CD14-positive monocyte (primary cell): ENCODE measurements around the gene XYLT1. TPM values are rescaled to one million over a fixed set of nuclear protein-coding genes. Genes with fewer than 3 reads are reported as not detected.

Experiments used
- DNase-seq, 3 donors: peaks; one replicate each; pipeline ENCODE4 v3.0.0-alpha.2; 2011 to 2022
- H2AFZ ChIP-seq: 2 replicates; pipeline ENCODE4 v1.6.0; 2012; ENCODE audit warnings: mild to moderate bottlenecking, low read depth, low read length, inconsistent platforms; ENCODE audit not compliant: insufficient read depth, poor library complexity, severe bottlenecking
- H3K27ac ChIP-seq, 2 donors: 1 replicate in 1 of 2; 2 replicates in 1 of 2; pipeline ENCODE4 v1.5.1; 2012 to 2013; ENCODE audit warnings: low read length in 2 of 2, control low read depth in 1 of 2, inconsistent platforms in 1 of 2, low read depth in 1 of 2, mild to moderate bottlenecking in 1 of 2
- H3K27me3 ChIP-seq, 2 donors: one replicate each; pipeline versions ENCODE4 v1.6.0 to v1.6.1; 2011 to 2013; ENCODE audit warnings: low read length in 2 of 2; ENCODE audit not compliant: control insufficient read depth in 2 of 2, insufficient read depth in 2 of 2
- H3K36me3 ChIP-seq, 2 donors: replicated peaks in 1 of 2; 1 replicate in 1 of 2; 2 replicates in 1 of 2; pipeline versions ENCODE4 v1.5.1 to v1.6.1; 2012 to 2013; ENCODE audit warnings: low read length in 2 of 2, control low read depth in 1 of 2, inconsistent platforms in 1 of 2, mild to moderate bottlenecking in 1 of 2; ENCODE audit not compliant: insufficient read depth in 2 of 2, control insufficient read depth in 1 of 2
- H3K4me1 ChIP-seq, 2 donors: 1 replicate in 1 of 2; 2 replicates in 1 of 2; pipeline versions ENCODE4 v1.5.1 to v1.6.1; 2012 to 2013; ENCODE audit warnings: low read length in 2 of 2, control low read depth in 1 of 2, inconsistent platforms in 1 of 2, mild to moderate bottlenecking in 1 of 2, moderate library complexity in 1 of 2; ENCODE audit not compliant: insufficient read depth in 2 of 2, control insufficient read depth in 1 of 2
- H3K4me2 ChIP-seq: replicated peaks from 2 replicates; pipeline ENCODE3; 2012; ENCODE audit warnings: low read length, moderate library complexity, mild to moderate bottlenecking; ENCODE audit not compliant: poor library complexity, severe bottlenecking; ENCODE audit errors: extremely low read depth
- H3K4me3 ChIP-seq, 3 experiments: fragments of 200-600 bp in 1 of 3; sonication (generic) in 1 of 3; replicated peaks in 1 of 3; 1 replicate in 2 of 3; 2 replicates in 1 of 3; pipeline ENCODE4 v1.5.1; 2011 to 2013; ENCODE audit warnings: low read length in 3 of 3, mild to moderate bottlenecking in 3 of 3, control low read depth in 2 of 3, low read depth in 2 of 3, inconsistent platforms in 1 of 3, moderate library complexity in 1 of 3
- H3K79me2 ChIP-seq: 2 replicates; pipeline ENCODE4 v1.6.0; 2012; ENCODE audit warnings: mild to moderate bottlenecking, control low read depth, inconsistent platforms, low read length, moderate library complexity; ENCODE audit not compliant: insufficient read depth
- H3K9ac ChIP-seq: 2 replicates; pipeline ENCODE4 v1.6.0; 2017; ENCODE audit warnings: low read length, mild to moderate bottlenecking; ENCODE audit not compliant: insufficient read depth, poor library complexity, severe bottlenecking
- H3K9me3 ChIP-seq, 2 donors: replicated peaks in 1 of 2; 1 replicate in 1 of 2; 2 replicates in 1 of 2; pipeline versions ENCODE4 v1.5.1 to v1.6.1; 2012 to 2013; ENCODE audit warnings: low read length in 2 of 2, control low read depth in 1 of 2; ENCODE audit not compliant: control insufficient read depth in 1 of 2, insufficient read depth in 1 of 2
- H4K20me1 ChIP-seq: 2 replicates; pipeline ENCODE4 v1.6.0; 2012; ENCODE audit warnings: mild to moderate bottlenecking, low read length, control low read depth, moderate library complexity; ENCODE audit not compliant: insufficient read depth
- H3K27ac Mint-ChIP-seq, 7 donors: one replicate each; pipeline ENCODE4 v1.8.0; 2020; ENCODE audit warnings: mild to moderate bottlenecking in 7 of 7, mixed read lengths in 7 of 7, moderate library complexity in 6 of 7, inconsistent platforms in 2 of 7
- H3K27me3 Mint-ChIP-seq, 3 donors: one replicate each; pipeline ENCODE4 v1.8.0; 2021 to 2022; ENCODE audit warnings: low read depth in 3 of 3, mild to moderate bottlenecking in 3 of 3, mixed read lengths in 3 of 3, moderate library complexity in 3 of 3, inconsistent platforms in 1 of 3
- H3K36me3 Mint-ChIP-seq, 2 donors: one replicate each; pipeline ENCODE4 v1.8.0; 2020; ENCODE audit warnings: mixed read lengths in 2 of 2, inconsistent platforms in 1 of 2, mild to moderate bottlenecking in 1 of 2
- H3K4me1 Mint-ChIP-seq: one replicate; pipeline ENCODE4 v1.8.0; 2020; ENCODE audit warnings: mild to moderate bottlenecking, mixed read lengths
- H3K4me3 Mint-ChIP-seq, 2 donors: one replicate each; pipeline ENCODE4 v1.8.0; 2020; ENCODE audit warnings: mild to moderate bottlenecking in 2 of 2, mixed read lengths in 2 of 2, moderate library complexity in 1 of 2
- H3K9me3 Mint-ChIP-seq, 7 donors: one replicate each; pipeline ENCODE4 v1.8.0; 2020 to 2022; ENCODE audit warnings: mixed read lengths in 7 of 7, mild to moderate bottlenecking in 6 of 7, moderate library complexity in 6 of 7, inconsistent platforms in 2 of 7
- CTCF ChIP-seq: fragments of 200-600 bp; IDR thresholded peaks from one replicate; pipeline ENCODE4 v1.8.0; 2022; ENCODE audit warnings: antibody characterized with exemption, mild to moderate bottlenecking
- WGBS: methylation state at CpG from one replicate; pipeline ENCODE4 v1.1.5; 2013; ENCODE audit warnings: missing lambda C conversion rate; ENCODE audit not compliant: insufficient coverage; 5-methylcytosine and 5-hydroxymethylcytosine counted together
- intact Hi-C, 2 donors: fragments of 100-400 bp; cut with micrococcal nuclease; formaldehyde crosslinking; loops; one replicate each; pipeline versions ENCODE4 v1.15.0 to v1.15.1; 2023
- polyA plus RNA-seq, 3 donors: library from polyadenylated mRNA; depleted of rRNA in 1 of 3; unstranded in 2 of 3; stranded (reverse) in 1 of 3; fragments of 300-500 nt in 2 of 3; fragments of >200 nt in 1 of 3; fragmentation: Illumina TruSeq in 2 of 3; gene quantifications; 1 replicate in 2 of 3; 2 replicates in 1 of 3; pipeline ENCODE4 v1.2.3, GENCODE V29; 2012 to 2021

XYLT1 gene
- polyA plus RNA-seq, 3 donors = 0.51 to 9.4 (median 1.6) TPM

- H3K36me3 Mint-ChIP-seq = peaks cover 17 to 37% of the 10 kb centered on the region in 2 donors
- Histone ChIP-seq H3K4me3 (no peak overlapping the region), H3K79me2 (peaks cover 8% of the 10 kb centered on the region), H3K9me3 (no peaks in the 10 kb centered on the region), H4K20me1 (no peaks in the 10 kb centered on the region), H3K36me3 (no peaks in the 10 kb centered on the region), H3K4me1 (peaks cover 55 to 59% of the 10 kb centered on the region in 2 donors), H3K9ac (no peak overlapping the region), H3K27me3 (no peaks in the 10 kb centered on the region), H2AFZ (no peak overlapping the region), H3K4me2 (no peak overlapping the region), H3K27ac (no peak overlapping the region)
- TF ChIP-seq CTCF = no peak
- no peak overlapping the region for H3K27ac Mint-ChIP-seq
- intact Hi-C loops = no loop called here
- H3K9me3 Mint-ChIP-seq = no peaks in the 10 kb centered on the region
- H3K27me3 Mint-ChIP-seq = peaks cover 0 to 3% (median 0%) of the 10 kb centered on the region in 3 donors
- H3K4me1 Mint-ChIP-seq = peaks cover 66% of the 10 kb centered on the region
- 97% methylated on average over 13 of the region's 17 CpGs for WGBS
- DNase-seq = no peak
- no peak overlapping the region for H3K4me3 Mint-ChIP-seq
Observed at GRCh38 chr16:17160920-17161431, 309.8 kb downstream of the XYLT1 start.

- H3K4me2 ChIP-seq = no peak overlapping the region
- no peaks in the 10 kb centered on the region for H4K20me1 ChIP-seq
- no peak overlapping the region for H3K4me3 ChIP-seq
- no peaks in the 10 kb centered on the region for H3K27me3 ChIP-seq
- no peak overlapping the region for H3K9ac ChIP-seq
- 93% methylated on average over 14 of the region's 18 CpGs for WGBS
- Mint-ChIP-seq H3K27me3 (peaks cover 0 to 3% (median 0%) of the 10 kb centered on the region in 3 donors), H3K4me3 (no peak overlapping the region), H3K27ac (no peak overlapping the region), H3K4me1 (peaks cover 66% of the 10 kb centered on the region), H3K9me3 (no peaks in the 10 kb centered on the region), H3K36me3 (peaks cover 17 to 37% of the 10 kb centered on the region in 2 donors)
- H3K79me2 ChIP-seq = peaks cover 8% of the 10 kb centered on the region
- H3K9me3 ChIP-seq = no peaks in the 10 kb centered on the region
- no peak overlapping the region for H2AFZ ChIP-seq
- H3K4me1 ChIP-seq = peaks cover 55 to 59% of the 10 kb centered on the region in 2 donors
- TF ChIP-seq CTCF = no peak
- no peaks in the 10 kb centered on the region for H3K36me3 ChIP-seq
- DNase-seq = no peak
- intact Hi-C loops = no loop called here
- no peak overlapping the region for H3K27ac ChIP-seq
Observed at GRCh38 chr16:17160285-17160853, 310.4 kb downstream of the XYLT1 start.
